Keratinocyte (primary cell): ENCODE data around the gene MTHFD2L. TPM values are rescaled to one million over a fixed set of nuclear protein-coding genes. Genes with fewer than 3 reads are reported as not detected.

ENCODE experiments used
- DNase-seq: peaks from one replicate; pipeline ENCODE4 v3.0.0-alpha.2; 2011; ENCODE audit warnings: low read depth, missing footprints, low spot score
- FAIRE-seq: peaks from 2 replicates; lab custom pipeline; 2011; peaks lifted over from hg19 to GRCh38; lab: Jason Lieb, UNC
- H2AFZ ChIP-seq: 2 replicates; pipeline ENCODE4 v1.6.0; 2012; ENCODE audit warnings: low read length, control low read depth, inconsistent platforms; ENCODE audit not compliant: control insufficient read depth
- H3K27ac ChIP-seq: 2 replicates; pipeline ENCODE4 v1.5.1; 2011; ENCODE audit warnings: low read length; ENCODE audit not compliant: control insufficient read depth, insufficient read depth
- H3K27me3 ChIP-seq: 3 replicates; pipeline ENCODE4 v1.6.0; 2011; ENCODE audit warnings: low read length; ENCODE audit not compliant: control insufficient read depth, insufficient read depth; ENCODE audit errors: extremely low read depth
- H3K36me3 ChIP-seq, 2 experiments: 2 replicates in 1 of 2; 3 replicates in 1 of 2; pipeline ENCODE4 v1.5.1; 2011; ENCODE audit warnings: low read length in 2 of 2, mild to moderate bottlenecking in 1 of 2; ENCODE audit not compliant: control insufficient read depth in 2 of 2, insufficient read depth in 2 of 2; ENCODE audit errors: extremely low read depth in 1 of 2
- H3K4me1 ChIP-seq: 3 replicates; pipeline ENCODE4 v1.5.1; 2011; ENCODE audit warnings: low read length; ENCODE audit not compliant: control insufficient read depth, insufficient read depth; ENCODE audit errors: extremely low read depth
- H3K4me2 ChIP-seq: 3 replicates; pipeline ENCODE4 v1.6.0; 2011; ENCODE audit warnings: low read depth, low read length; ENCODE audit not compliant: control insufficient read depth, insufficient read depth; ENCODE audit errors: extremely low read depth
- H3K4me3 ChIP-seq, 3 experiments: fragments of 200-600 bp in 1 of 3; sonication (generic) in 1 of 3; 2 replicates in 2 of 3; 3 replicates in 1 of 3; pipeline ENCODE4 v1.5.1; 2011 to 2016; ENCODE audit warnings: low read length in 3 of 3, mild to moderate bottlenecking in 3 of 3, control low read depth in 2 of 3, inconsistent platforms in 1 of 3, low read depth in 1 of 3, mixed read lengths in 1 of 3, mixed run types in 1 of 3, moderate library complexity in 1 of 3; ENCODE audit not compliant: control insufficient read depth in 2 of 3, insufficient read depth in 2 of 3; ENCODE audit errors: extremely low read depth in 1 of 3
- H3K79me2 ChIP-seq: 2 replicates; pipeline ENCODE4 v1.6.0; 2012; ENCODE audit warnings: low read length; ENCODE audit not compliant: control insufficient read depth, insufficient read depth
- H3K9ac ChIP-seq: 3 replicates; pipeline ENCODE4 v1.6.0; 2011; ENCODE audit warnings: low read length; ENCODE audit not compliant: control insufficient read depth, insufficient read depth; ENCODE audit errors: extremely low read depth
- H3K9me1 ChIP-seq: 3 replicates; pipeline ENCODE4 v1.6.0; 2011; ENCODE audit warnings: low read length; ENCODE audit not compliant: control insufficient read depth, insufficient read depth; ENCODE audit errors: extremely low read depth
- H3K9me3 ChIP-seq: 2 replicates; pipeline ENCODE4 v1.5.1; 2012; ENCODE audit warnings: low read depth, low read length; ENCODE audit not compliant: control insufficient read depth
- H4K20me1 ChIP-seq: 3 replicates; pipeline ENCODE4 v1.6.0; 2011; ENCODE audit warnings: low read length; ENCODE audit not compliant: control insufficient read depth, insufficient read depth; ENCODE audit errors: extremely low read depth
- EZH2 ChIP-seq: IDR thresholded peaks from one replicate; pipeline ENCODE4 v1.6.1; 2012; ENCODE audit warnings: inconsistent platforms, mild to moderate bottlenecking, low read length, moderate library complexity
- dilution Hi-C: fragments of 300-500 bp; cut with MboI; formaldehyde crosslinking; loops from one replicate; pipeline ENCODE4 v1.7.0; 2020; ENCODE audit warnings: low sequenced_read_pairs; ENCODE audit not compliant: extremely low pct_ligation_motif_present
- polyA plus RNA-seq, 5 experiments: library from polyadenylated mRNA; depleted of rRNA in 3 of 5; stranded (reverse) in 3 of 5; stranded (forward) in 1 of 5; unstranded in 1 of 5; fragments of >200 nt; gene quantifications; 1 replicate in 1 of 5; 2 replicates in 3 of 5; 3 replicates in 1 of 5; pipeline versions ENCODE4 v1.2.1 to v1.2.3, GENCODE V29; 2011 to 2012; ENCODE audit warnings: missing spikeins in 2 of 5, low read depth in 1 of 5, low replicate concordance in 1 of 5
- TF ChIP-seq, protein P1 (sequence below), 3 experiments: IDR thresholded peaks in 1 of 3; conservative IDR thresholded peaks in 1 of 3; optimal IDR thresholded peaks in 1 of 3; 2 replicates in 2 of 3; 3 replicates in 1 of 3; pipeline versions ENCODE3 to v1.5.1; 2011; ENCODE audit warnings: low read length in 3 of 3, mild to moderate bottlenecking in 3 of 3, moderate library complexity in 2 of 3, control low read depth in 1 of 3, inconsistent platforms in 1 of 3; ENCODE audit not compliant: insufficient read depth in 2 of 3; ENCODE audit errors: extremely low read depth in 1 of 3

MTHFD2L gene
- polyA plus RNA-seq, 1 donor (not counting 4 experiments of a cell fraction or from before 2014, with no cell fraction given): 30.4 TPM

- no peaks in the 10 kb centered on the region for H3K27me3 ChIP-seq
- no peak for DNase-seq
Measured at GRCh38 chr4:74317616-74318246, 159.8 kb downstream of the MTHFD2L start.

DNA sequence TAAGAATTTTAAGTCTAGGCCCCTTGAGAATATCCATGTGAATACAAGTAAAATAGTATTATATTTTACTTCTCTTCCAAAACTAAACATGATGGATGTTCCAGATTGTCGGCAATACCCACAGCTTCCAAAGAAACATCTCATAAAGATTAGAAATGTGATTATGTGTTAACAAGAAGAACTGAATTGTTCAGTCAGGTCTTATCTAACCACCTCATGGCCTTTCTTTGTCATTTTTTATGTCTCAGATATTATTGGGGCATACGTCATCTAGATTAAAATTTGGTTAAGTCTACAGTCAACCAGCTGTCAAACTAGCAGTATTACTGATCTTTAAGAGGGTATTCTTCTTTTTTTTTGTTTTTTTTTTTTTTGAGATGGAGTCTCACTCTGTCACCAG is 160.4 kb downstream of the MTHFD2L start:
- no peaks in the 10 kb centered on the region for H4K20me1 ChIP-seq
- DNase-seq (no peak), FAIRE-seq (no peak)
- dilution Hi-C loops: no loop called here
- no peaks in the 10 kb centered on the region for H3K9me1 ChIP-seq
- H3K79me2 ChIP-seq: no peaks in the 10 kb centered on the region
- H3K9ac ChIP-seq: no peak overlapping the region
- no peak for TF ChIP-seq EZH2
- TF ChIP-seq, protein P1, sequence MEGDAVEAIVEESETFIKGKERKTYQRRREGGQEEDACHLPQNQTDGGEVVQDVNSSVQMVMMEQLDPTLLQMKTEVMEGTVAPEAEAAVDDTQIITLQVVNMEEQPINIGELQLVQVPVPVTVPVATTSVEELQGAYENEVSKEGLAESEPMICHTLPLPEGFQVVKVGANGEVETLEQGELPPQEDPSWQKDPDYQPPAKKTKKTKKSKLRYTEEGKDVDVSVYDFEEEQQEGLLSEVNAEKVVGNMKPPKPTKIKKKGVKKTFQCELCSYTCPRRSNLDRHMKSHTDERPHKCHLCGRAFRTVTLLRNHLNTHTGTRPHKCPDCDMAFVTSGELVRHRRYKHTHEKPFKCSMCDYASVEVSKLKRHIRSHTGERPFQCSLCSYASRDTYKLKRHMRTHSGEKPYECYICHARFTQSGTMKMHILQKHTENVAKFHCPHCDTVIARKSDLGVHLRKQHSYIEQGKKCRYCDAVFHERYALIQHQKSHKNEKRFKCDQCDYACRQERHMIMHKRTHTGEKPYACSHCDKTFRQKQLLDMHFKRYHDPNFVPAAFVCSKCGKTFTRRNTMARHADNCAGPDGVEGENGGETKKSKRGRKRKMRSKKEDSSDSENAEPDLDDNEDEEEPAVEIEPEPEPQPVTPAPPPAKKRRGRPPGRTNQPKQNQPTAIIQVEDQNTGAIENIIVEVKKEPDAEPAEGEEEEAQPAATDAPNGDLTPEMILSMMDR (optimal IDR thresholded peaks at IDR 0.05 in 1 of 3, IDR thresholded peaks at IDR 0.05 in 1 of 3, conservative IDR thresholded peaks at IDR 0.05 in 1 of 3; ENCODE audit: extremely low read depth in 1 of 3, insufficient read depth in 2 of 3, low read length in 3 of 3): no peak
- H3K4me1 ChIP-seq: peaks cover 23% of the 10 kb centered on the region
- H3K27me3 ChIP-seq: no peaks in the 10 kb centered on the region
- H3K4me2 ChIP-seq: no peak overlapping the region
- H2AFZ ChIP-seq: no peak overlapping the region
- no peak overlapping the region for H3K27ac ChIP-seq
- H3K4me3 ChIP-seq: no peak overlapping the region
- H3K9me3 ChIP-seq: no peaks in the 10 kb centered on the region
- peaks cover 7 to 26% of the 10 kb centered on the region in 2 experiments for H3K36me3 ChIP-seq

More at GRCh38 chr4:74317616-74318246, 159.8 kb downstream of the MTHFD2L start:
- H3K4me1 ChIP-seq: peaks cover 23% of the 10 kb centered on the region
- H3K36me3 ChIP-seq: peaks cover 7 to 29% of the 10 kb centered on the region in 2 experiments
- no peaks in the 10 kb centered on the region for H3K79me2 ChIP-seq
- no peaks in the 10 kb centered on the region for H3K9me1 ChIP-seq
- no peak for FAIRE-seq
- H3K27ac ChIP-seq: no peak overlapping the region
- dilution Hi-C loops: no loop called here
- H3K9me3 ChIP-seq: no peaks in the 10 kb centered on the region
- no peak overlapping the region for H2AFZ ChIP-seq
- no peak overlapping the region for H3K9ac ChIP-seq
- no peak for TF ChIP-seq EZH2
- TF ChIP-seq, protein P1 (optimal IDR thresholded peaks at IDR 0.05 in 1 of 3, IDR thresholded peaks at IDR 0.05 in 1 of 3, conservative IDR thresholded peaks at IDR 0.05 in 1 of 3; ENCODE audit: extremely low read depth in 1 of 3, insufficient read depth in 2 of 3, low read length in 3 of 3): no peak
- H3K4me2 ChIP-seq: no peak overlapping the region
- no peaks in the 10 kb centered on the region for H4K20me1 ChIP-seq
- no peak overlapping the region for H3K4me3 ChIP-seq
